Measurements from ENCODE around the gene SLC41A1. TPM values are rescaled to one million over a fixed set of nuclear protein-coding genes. Genes with fewer than 3 reads are reported as not detected.

Gene SLC41A1
- total and polyA plus RNA-seq, 2 experiments from 2014 or later = 15.3 to 16.8 TPM

- TF ChIP-seq EZH2 (IDR thresholded peaks at IDR 0.05; ENCODE audit: borderline replicate concordance) (no peak), EZH2phosphoT487 (IDR thresholded peaks at IDR 0.05; ENCODE audit: low read depth, severe bottlenecking, unreplicated experiment) (no peak)
- TF ChIP-seq, protein P1, sequence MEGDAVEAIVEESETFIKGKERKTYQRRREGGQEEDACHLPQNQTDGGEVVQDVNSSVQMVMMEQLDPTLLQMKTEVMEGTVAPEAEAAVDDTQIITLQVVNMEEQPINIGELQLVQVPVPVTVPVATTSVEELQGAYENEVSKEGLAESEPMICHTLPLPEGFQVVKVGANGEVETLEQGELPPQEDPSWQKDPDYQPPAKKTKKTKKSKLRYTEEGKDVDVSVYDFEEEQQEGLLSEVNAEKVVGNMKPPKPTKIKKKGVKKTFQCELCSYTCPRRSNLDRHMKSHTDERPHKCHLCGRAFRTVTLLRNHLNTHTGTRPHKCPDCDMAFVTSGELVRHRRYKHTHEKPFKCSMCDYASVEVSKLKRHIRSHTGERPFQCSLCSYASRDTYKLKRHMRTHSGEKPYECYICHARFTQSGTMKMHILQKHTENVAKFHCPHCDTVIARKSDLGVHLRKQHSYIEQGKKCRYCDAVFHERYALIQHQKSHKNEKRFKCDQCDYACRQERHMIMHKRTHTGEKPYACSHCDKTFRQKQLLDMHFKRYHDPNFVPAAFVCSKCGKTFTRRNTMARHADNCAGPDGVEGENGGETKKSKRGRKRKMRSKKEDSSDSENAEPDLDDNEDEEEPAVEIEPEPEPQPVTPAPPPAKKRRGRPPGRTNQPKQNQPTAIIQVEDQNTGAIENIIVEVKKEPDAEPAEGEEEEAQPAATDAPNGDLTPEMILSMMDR (IDR thresholded peaks at IDR 0.05; ENCODE audit: poor library complexity) = no peak
- Histone ChIP-seq H3K27ac (no peak overlapping the region), H3K9me3 (ENCODE audit: low read depth) (no peaks in the 10 kb centered on the region), H3K79me2 (no peaks in the 10 kb centered on the region), H3K27me3 (no peaks in the 10 kb centered on the region), H3K4me1 (ENCODE audit: insufficient read depth) (no peaks in the 10 kb centered on the region), H3K9me2 (replicated peaks; ENCODE audit: insufficient read depth) (no peaks in the 10 kb centered on the region), H3K4me2 (no peak overlapping the region), H3K36me3 (replicated peaks; ENCODE audit: insufficient read depth, low read depth) (no peaks in the 10 kb centered on the region), H2AFZ (no peak overlapping the region), H4K20me1 (ENCODE audit: insufficient read depth, poor library complexity, severe bottlenecking) (no peaks in the 10 kb centered on the region), H3K4me3 (no peak overlapping the region)
- DNase-seq (ENCODE audit: low spot score) = no peak
- WGBS (ENCODE audit: low lambda C conversion rate, missing lambda C conversion rate) = 83% methylated on average over 3 of the region's 3 CpGs
Measured at GRCh38 chr1:205843036-205843859, 30.2 kb upstream of the SLC41A1 start.

- Histone ChIP-seq H2AFZ (no peak overlapping the region), H3K4me3 (no peak overlapping the region), H3K79me2 (no peaks in the 10 kb centered on the region), H3K4me2 (no peak overlapping the region), H3K27me3 (no peaks in the 10 kb centered on the region), H3K27ac (no peak overlapping the region), H3K36me3 (replicated peaks; ENCODE audit: insufficient read depth, low read depth) (no peaks in the 10 kb centered on the region), H3K9me2 (replicated peaks; ENCODE audit: insufficient read depth) (no peaks in the 10 kb centered on the region), H3K4me1 (ENCODE audit: insufficient read depth) (no peaks in the 10 kb centered on the region), H3K9me3 (ENCODE audit: low read depth) (no peaks in the 10 kb centered on the region), H4K20me1 (ENCODE audit: insufficient read depth, poor library complexity, severe bottlenecking) (no peaks in the 10 kb centered on the region)
- no peak for TF ChIP-seq EZH2phosphoT487 (IDR thresholded peaks at IDR 0.05; ENCODE audit: low read depth, severe bottlenecking, unreplicated experiment)
- TF ChIP-seq, protein P1 (IDR thresholded peaks at IDR 0.05; ENCODE audit: poor library complexity) = no peak
- TF ChIP-seq EZH2 (IDR thresholded peaks at IDR 0.05; ENCODE audit: borderline replicate concordance) = no peak
- DNase-seq (ENCODE audit: low spot score) = no peak
- WGBS (ENCODE audit: low lambda C conversion rate, missing lambda C conversion rate) = 77% methylated on average over 2 of the region's 2 CpGs
Measured at GRCh38 chr1:205842229-205842628, 29.2 kb upstream of the SLC41A1 start.

DNA sequence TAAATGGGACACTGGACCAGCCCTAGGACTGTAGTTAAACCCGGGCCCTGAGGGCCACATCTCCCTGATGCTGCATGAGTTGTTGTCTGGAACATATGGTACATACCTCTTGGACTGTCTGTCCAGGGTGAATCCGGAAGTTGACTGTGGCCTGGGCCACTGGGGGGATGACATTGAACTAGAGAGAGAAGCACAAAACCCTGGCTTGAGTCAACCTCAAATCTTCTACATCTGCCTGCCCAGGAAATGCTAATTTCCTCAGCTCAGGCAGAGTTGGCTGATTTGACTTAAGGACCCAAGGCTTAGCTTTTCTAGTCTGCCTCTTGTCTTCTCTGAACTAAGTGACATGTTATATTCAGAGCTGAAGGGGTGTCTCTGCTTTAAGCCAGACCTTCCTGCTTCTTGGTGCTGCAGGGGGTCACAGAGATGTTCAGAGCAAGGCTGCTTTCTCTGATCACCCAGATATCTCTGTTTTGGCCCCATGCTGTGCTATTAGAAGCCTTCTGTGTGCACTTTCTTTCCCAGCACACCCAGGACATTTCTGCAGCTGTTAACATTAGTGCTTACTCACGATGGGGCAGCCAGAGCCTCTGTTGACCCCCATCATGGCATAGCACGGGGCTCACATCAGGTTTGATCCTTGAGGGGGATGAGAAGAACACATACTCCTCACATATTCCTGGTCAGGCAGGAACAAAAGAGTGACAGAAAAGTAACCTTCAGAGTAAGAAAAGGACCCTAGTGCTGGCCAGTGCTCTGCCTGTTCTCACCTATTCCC, 27.3 kb upstream of the SLC41A1 start:
- H3K9me3 ChIP-seq (ENCODE audit: low read depth) = no peaks in the 10 kb centered on the region
- H3K79me2 ChIP-seq = no peaks in the 10 kb centered on the region
- H3K4me1 ChIP-seq (ENCODE audit: insufficient read depth) = no peaks in the 10 kb centered on the region
- TF ChIP-seq EZH2phosphoT487 (IDR thresholded peaks at IDR 0.05; ENCODE audit: low read depth, severe bottlenecking, unreplicated experiment) = no peak
- no peak for TF ChIP-seq EZH2 (IDR thresholded peaks at IDR 0.05; ENCODE audit: borderline replicate concordance)
- TF ChIP-seq, protein P1 (IDR thresholded peaks at IDR 0.05; ENCODE audit: poor library complexity) = no peak
- no peaks in the 10 kb centered on the region for H4K20me1 ChIP-seq (ENCODE audit: insufficient read depth, poor library complexity, severe bottlenecking)
- no peaks in the 10 kb centered on the region for H3K9me2 ChIP-seq (replicated peaks; ENCODE audit: insufficient read depth)
- H3K4me3 ChIP-seq = no peak overlapping the region
- H3K27me3 ChIP-seq = no peaks in the 10 kb centered on the region
- no peak overlapping the region for H3K27ac ChIP-seq
- H2AFZ ChIP-seq = no peak overlapping the region
- no peak overlapping the region for H3K4me2 ChIP-seq
- H3K36me3 ChIP-seq (replicated peaks; ENCODE audit: insufficient read depth, low read depth) = no peaks in the 10 kb centered on the region
- DNase-seq (ENCODE audit: low spot score) = no peak
- WGBS (ENCODE audit: low lambda C conversion rate, missing lambda C conversion rate) = 74% methylated on average over 4 of the region's 4 CpGs
